ENCODE data around the gene MYMX. TPM values are rescaled to one million over a fixed set of nuclear protein-coding genes. Genes with fewer than 3 reads are reported as not detected.
A peak's percentile ranks its signal among the peaks of the same experiment; 100 is the strongest.

The MYMX gene
- total and polyA plus RNA-seq, 2 of the 13 experiments (the other 11 are each of a cell fraction or from before 2014, with no cell fraction given): not detected

- POLR2A ChIA-PET: interaction anchor here (0.7 to 2.1 kb wide), 10 partner anchors 12 to 64 kb away, joined by 3 to 29 read pairs (median 4); partner anchors contain the start of genes HSP90AB1 and SLC35B2
- no peaks in the 10 kb centered on the region for H3K36me3 ChIP-seq (replicated peaks in 1 of 2; ENCODE audit: control insufficient read depth in 1 of 2, insufficient read depth in 2 of 2, low read length in 2 of 2)
- H2AFZ ChIP-seq (ENCODE audit: low read length): no peak overlapping the region
- DNase-seq (ENCODE audit: low spot score) (no peak), ATAC-seq (no peak), FAIRE-seq (no peak)
- H3K9ac ChIP-seq (ENCODE audit: insufficient read depth, low read depth, low read length): peak overlapping the region; percentile 42; the same call in 1 of the 2 replicates
- no peak overlapping the region for H3K27ac ChIP-seq (ENCODE audit: extremely low read length, insufficient read depth, low read length)
- WGBS (ENCODE audit: low lambda C conversion rate): 67% methylated on average over 22 of the region's 28 CpGs
- no peaks in the 10 kb centered on the region for H3K9me3 ChIP-seq (ENCODE audit: low read length)
- H3K79me2 ChIP-seq (ENCODE audit: insufficient read depth, low read length): peaks cover 10% of the 10 kb centered on the region
- H3K4me1 ChIP-seq (ENCODE audit: insufficient read depth, low read length): peaks cover 79% of the 10 kb centered on the region
- peak overlapping the region; percentile 82 for H3K4me2 ChIP-seq (ENCODE audit: low read depth, low read length)
- peak overlapping the region; percentile 59 to 72 (median 69) for H3K4me3 ChIP-seq (replicated peaks in 1 of 3; ENCODE audit: insufficient read depth in 1 of 3, low read depth in 2 of 3, low read length in 3 of 3)
- intact Hi-C loops (cut with micrococcal nuclease; ENCODE audit: unreplicated experiment): loop anchor here (2.0 kb wide), 1 partner anchor 15 kb away; no protein-coding TSS in a partner anchor
- H4K20me1 ChIP-seq (ENCODE audit: insufficient read depth, low read length): no peaks in the 10 kb centered on the region
- no TSS peak for BruUV-seq (replicated peaks)
- peaks cover 1 to 15% of the 10 kb centered on the region in 2 experiments; a peak in 4 of 5 replicates for H3K27me3 ChIP-seq (ENCODE audit: control insufficient read depth in 1 of 2, insufficient read depth in 2 of 2, low read length in 2 of 2)
- in situ Hi-C loops (cut with HindIII; ENCODE audit: extremely low pct_ligation_motif_present, low pct_unique_long_range_greater_than_20kb): loop anchor here (5.0 kb wide), 1 partner anchor 48 kb away; no protein-coding TSS in a partner anchor
- CTCF ChIA-PET (ENCODE audit: low intra/inter-chr PET ratio, low total read pairs): interaction anchor here (3.2 kb wide), 1 partner anchor 14 kb away, joined by 18 read pairs; no protein-coding TSS in a partner anchor
- 0 out of 2 replicates have a peak, but pooled peaks have one; percentile 19 for TF ChIP-seq STAT6 (CRISPR knock-in tag; IDR thresholded peaks at IDR 0.05; ENCODE audit: borderline replicate concordance)
- 0 out of 2 replicates have a peak, but pooled peaks have one; percentile 37 for TF ChIP-seq ZNF362 (CRISPR knock-in tag; IDR thresholded peaks at IDR 0.05; ENCODE audit: borderline replicate concordance)
- 0 out of 2 replicates have a peak, but pooled peaks have one; percentile 25 for TF ChIP-seq ZNF3 (CRISPR knock-in tag; IDR thresholded peaks at IDR 0.05)
- TF ChIP-seq ZNF18 (CRISPR knock-in tag; IDR thresholded peaks at IDR 0.05; ENCODE audit: insufficient replicate concordance): peak; percentile 77
- no peak for TF ChIP-seq DZIP1 (CRISPR knock-in tag; IDR thresholded peaks at IDR 0.05)
- TF ChIP-seq ZNF280D (CRISPR knock-in tag; IDR thresholded peaks at IDR 0.05): no peak
- TF ChIP-seq ZNF292 (CRISPR knock-in tag; IDR thresholded peaks at IDR 0.05; ENCODE audit: borderline replicate concordance, low read depth): no peak
- no peak for TF ChIP-seq FOXK1 (CRISPR knock-in tag; IDR thresholded peaks at IDR 0.05; ENCODE audit: borderline replicate concordance, low read depth)
These were observed 3.4 kb downstream of the MYMX start for GRCh38 chr6:44219815-44220784.
